Measurements from ENCODE around the gene NR4A1.

The NR4A1 gene

DNA sequence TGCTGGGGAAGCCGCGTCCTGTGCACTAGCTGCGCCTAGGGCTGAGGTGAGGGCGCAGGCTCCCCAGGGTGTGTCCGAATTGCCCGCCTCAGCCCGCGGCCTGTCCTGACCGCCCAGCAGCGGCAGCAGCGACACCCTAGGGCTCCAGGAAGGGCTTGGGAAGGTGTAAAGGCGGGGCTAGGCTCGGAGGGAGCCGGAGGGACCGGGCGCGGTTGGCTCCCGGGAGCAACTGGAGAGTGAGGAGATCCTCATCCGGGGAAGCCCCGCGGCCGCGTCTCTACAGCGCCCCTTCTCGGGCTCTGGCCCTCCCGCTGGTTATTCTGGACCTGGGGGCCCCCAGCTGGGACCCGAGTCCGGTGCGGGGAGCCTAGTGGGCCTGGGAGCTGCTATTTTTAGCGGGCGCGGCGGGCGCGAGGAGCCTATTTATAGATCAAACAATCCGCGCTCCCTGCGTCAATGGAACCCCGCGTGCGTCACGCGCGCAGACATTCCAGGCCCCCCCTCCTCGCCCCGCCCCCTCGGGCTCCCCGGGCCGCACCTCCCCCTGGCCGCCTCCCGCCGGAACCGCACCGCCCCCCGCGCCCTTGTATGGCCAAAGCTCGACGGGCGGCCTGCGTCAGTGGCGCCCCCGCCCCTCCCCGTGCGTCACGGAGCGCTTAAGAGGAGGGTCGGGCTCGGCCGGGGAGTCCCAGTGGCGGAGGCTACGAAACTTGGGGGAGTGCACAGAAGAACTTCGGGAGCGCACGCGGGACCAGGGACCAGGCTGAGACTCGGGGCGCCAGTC is at the start of gene NR4A1:
NR4A1 (plus strand) TSS at position 685 of the 784 bp plus-strand sequence. CDS start 2,887 bp downstream, outside the sequence.
- peak; percentile 98 to 99 for DNase-seq

DNA sequence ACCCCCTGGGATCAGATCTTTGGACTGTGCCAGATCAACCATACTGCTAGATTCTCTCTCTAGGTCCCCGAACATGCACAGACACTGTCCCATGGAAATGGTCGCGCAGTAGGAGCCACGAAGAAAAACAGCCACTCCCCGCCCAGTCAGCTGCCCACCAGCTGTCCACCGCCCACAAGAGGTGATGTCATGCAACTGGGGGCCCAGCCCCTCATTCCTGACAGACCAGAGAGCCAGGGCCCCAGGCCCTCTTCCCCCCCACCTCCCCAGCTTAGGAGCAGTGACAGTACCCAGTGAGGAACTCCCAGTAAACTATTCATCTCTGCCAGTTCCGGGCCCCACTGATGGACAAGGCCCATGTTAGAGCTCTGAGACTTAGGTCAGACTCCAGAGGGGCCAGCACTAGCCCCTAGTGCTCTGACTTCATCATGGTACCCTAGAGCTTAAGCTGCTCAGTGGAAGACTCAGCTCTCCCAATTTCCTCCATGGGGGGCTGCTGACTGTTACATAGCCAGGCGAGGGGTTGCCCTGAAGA is 48.2 kb upstream of the NR4A1 start:
- no peak for DNase-seq

DNA sequence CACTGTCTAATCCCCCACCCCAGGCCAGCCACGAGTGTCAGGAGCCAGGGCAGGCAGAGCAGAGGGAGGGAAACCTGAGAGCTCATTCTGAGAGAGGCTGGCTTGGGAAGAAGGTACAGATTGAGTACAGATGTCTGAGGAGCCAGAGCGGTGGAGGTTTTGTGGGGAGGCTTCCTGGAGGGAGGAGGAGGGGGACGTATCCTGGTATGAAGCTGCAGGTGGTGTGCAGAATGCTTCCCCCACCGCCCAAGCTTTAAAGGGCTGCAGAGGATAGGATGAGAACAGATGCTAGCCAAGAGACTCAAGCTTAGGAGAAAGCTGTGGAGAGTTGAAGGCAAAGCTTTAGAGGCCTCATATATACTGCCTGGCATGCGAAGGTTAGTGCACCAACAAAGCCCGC is 47.7 kb upstream of the NR4A1 start:
- DNase-seq, result no peak

DNA sequence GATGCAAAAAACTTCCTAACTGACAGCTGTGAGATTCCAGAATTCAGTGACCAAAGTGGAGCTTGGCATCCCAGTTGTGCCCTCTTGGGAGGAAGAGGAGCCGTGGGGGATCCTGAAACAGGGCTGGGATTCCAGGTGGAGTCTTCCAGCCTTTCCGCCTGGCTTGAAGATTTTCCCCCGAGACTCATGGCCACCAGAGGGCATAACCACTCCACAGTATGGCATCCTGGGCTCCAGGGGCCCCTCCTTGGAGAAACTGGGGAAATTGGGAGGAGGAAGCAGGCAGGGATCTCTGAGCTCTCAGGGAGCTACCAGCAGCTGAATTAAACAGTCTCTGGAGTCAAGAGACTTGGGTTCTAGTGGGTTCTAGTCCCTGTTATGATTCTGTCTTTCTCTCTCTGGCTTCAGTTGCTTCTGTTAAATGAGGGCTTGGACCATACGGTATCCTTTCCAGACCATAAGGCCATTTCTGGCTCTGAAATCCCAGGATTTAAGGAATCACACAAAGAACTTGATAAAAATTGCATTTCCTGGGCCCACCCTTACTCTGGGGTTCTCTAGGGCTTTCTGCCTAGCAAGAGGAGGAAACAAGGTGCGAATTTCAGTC is 47.1 kb upstream of the NR4A1 start:
- no peak for DNase-seq

DNA sequence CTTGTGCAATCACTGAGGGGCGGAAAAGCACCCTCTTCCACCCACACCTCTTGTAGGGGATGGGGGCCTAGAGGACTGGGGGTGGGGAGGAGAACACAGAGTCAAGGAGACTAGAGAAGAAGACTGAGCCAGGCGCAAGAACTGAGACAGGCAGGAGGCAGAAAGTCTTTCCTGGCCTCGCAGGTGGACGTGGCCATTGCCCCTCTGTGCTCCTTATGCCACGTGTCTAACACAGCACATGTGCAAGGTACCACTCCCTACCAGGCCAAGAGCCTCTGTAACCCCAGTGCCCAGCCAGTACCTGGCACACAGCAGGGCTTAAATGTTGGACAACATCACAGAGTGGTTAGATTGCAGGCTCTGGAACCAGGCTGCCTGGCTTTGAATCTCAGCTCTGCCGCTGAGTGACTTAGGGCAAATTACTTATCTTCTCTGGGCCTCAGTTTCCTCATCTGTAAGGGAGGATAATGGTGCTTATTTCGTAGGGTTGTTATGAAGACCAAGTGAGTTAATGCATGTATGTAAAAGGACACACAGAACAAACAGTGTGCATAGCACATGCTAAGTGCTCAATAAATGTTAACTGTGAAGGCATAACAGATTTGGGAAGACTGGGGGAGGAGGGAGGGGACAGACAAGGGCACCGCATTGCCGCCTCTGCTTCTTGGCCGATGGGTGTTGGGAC is 45.9 kb upstream of the NR4A1 start:
- DNase-seq, result no peak

DNA sequence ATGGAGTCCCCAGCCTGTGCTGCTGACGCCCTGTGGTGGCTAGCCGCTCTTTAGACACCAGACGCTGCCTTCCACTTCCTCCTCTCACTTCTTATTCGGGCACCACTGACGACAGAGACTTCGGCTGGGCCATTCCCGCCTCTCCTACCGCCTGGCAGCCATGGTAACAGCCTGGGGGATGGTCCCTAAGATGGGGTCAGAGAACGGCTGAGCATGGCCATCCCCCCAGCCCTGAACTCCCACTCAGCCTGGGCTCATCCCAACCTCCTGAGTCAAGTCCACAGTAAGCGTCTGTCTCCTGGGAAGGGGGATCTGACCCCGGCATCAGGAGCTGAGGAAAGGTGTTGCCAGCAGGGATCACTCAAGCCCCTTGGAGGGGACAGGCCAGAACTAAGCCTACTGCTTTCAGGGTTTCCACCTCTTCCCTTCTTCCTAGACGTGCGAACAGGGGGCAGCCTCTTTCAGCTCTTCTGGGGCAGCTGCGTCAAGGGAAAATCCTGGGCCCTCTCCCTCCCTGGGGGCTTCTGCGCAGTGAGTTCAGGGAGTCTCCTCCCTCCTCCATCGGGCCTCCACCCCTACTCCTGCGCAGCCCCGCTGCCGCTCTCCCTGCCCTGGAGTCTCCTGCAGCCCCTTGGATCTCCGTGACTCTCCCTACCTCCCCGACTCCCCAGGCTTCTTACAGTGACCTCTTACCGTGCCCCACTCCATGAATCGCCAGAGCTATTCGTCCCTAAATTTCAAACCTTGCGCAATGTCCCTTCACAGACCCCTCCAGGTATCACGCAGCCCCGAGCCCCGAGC is 45.1 kb upstream of the NR4A1 start:
- DNase-seq, result peak in 1 of 2 donors; percentile 88

DNA sequence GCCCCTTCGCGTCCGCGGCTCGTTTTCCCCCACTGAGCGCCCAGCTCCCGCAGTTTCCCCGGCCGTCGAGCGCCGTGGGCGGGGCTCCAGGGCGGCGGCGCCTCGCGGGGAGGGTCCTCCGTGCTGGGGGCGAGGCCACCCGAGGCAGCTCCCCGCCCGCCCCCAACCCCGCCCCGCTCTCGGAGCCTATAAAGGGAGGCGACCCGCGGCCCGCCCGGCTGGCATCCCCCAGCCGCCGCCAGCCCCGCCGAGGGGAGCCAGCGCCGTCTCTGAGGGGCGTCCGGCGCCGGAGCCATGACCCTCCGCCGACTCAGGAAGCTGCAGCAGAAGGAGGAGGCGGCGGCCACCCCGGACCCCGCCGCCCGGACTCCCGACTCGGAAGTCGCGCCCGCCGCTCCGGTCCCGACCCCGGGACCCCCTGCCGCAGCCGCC is 44.5 kb upstream of the NR4A1 start, which contains the start of gene TAMALIN:
TAMALIN (plus strand) TSS at position 221 of the 432 bp plus-strand sequence; CDS start at position 295, 74 bp downstream.
- peak; percentile 89 for DNase-seq

DNA sequence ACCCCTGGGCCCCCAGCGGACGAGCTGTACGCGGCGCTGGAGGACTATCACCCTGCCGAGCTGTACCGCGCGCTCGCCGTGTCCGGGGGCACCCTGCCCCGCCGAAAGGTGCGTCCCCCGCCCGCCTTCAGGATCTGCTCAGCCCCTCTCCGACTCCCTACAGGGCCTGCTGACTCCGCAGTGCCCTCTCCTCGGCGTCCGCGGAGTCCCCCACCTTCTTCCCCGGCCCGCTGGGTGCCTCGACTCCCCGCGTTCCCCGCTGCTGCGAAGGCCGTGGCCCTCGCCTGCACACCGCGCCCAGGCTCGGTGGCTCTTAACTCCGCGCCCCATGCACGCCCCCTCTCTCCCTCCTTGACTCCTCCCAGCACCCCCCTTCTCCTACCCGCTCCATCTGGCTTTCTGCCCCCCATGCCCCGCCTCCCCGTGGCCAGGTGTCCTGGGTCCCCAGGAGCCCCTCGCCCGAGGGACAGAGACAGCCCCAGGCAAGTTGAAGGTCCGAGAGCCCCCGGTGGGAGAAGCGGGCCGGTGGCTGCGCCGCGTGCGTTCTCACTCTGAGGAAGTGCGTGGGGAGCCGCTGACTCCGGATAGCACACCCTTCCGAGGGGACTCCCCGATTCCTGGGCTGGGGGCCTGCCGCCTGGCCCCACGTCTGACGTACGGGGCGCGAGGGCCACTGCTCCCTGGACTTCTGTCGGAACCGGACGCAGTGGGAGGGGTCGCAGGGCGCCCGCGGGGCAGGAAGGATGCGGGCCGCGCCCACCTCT is 43.9 kb upstream of the NR4A1 start:
- DNase-seq, result peak; percentile 72 to 85

DNA sequence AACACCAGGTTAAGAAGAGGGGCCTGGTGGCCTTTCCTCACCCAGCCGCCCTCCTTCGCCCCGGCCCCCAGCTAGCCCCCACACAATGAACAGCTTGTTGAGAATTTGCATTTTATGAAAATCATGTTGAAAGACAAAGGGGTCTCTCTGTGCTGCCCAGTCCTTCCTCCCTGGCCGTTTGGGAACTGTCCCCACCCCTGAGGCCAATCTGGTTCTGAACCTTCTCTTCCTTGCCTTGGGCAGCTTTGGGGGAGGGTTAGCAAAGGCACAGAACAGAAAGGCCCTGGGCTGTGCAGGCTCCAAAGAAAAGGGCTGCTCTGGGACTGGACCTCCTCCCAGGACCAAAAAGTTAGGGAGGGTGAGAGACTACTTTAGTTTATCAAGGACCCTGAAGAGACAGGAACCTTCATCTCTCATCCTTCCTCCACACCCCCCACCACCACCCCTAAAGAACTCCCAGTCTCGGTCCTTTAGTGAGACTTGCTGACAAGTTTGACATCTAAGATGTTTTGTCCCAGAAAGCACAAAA is 43.2 kb upstream of the NR4A1 start:
- DNase-seq, result no peak

DNA sequence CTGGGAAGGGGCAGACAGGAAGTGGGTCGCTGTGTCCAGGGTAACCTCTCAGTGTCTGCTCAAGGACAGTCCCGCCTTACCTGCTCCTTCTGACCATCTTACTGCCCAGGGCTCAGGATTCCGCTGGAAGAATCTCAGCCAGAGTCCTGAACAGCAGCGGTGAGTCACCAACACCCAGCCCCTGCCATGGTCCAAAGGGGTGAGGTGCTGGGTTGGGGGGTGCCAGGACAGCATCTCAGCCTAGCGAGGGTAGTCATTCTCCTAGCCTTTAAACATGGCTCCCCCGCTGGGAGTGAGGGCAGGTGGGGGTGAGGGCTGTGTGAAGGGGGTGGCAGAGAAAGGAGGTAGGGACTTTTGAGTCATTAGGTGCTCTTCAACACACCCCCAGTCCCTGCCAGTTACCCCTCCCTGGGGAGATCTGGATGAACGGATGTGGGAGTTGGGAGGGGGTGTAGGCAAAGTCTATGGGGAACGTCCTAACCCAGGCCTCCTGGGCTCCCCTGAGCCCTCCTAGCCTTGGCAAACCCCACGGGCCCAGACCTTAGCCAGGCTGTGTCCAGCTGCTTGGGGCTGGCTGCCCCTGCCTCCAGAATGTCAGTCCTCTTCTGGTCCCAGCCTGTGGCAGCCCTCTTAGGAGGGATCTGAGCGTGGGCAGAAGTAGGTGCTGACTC is 42.0 kb upstream of the NR4A1 start:
- no peak for DNase-seq

DNA sequence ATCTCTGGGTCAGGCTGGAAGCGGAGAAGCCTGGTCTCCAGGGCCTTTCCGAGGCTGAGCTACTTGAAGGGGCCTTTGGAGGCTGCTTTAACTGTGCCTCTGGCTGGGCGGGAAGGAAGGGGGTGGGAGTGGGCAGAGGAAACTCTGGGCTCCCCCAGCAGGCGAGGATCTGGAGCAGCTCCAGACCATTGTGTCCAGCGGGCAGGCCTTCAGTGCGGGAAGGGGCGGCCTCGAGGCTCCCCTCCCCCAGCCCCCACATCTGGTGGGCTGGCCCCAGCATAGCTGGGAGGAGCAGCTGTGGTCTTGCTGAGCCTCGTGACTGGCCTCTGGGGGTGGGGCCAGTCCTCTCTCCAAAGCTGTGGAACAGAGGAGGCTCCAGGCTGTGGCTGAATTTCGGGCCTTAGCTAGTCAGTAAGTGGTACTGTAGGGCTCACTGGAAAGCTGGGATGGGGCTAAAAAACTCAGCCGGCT is 41.1 kb upstream of the NR4A1 start:
- DNase-seq, result no peak

DNA sequence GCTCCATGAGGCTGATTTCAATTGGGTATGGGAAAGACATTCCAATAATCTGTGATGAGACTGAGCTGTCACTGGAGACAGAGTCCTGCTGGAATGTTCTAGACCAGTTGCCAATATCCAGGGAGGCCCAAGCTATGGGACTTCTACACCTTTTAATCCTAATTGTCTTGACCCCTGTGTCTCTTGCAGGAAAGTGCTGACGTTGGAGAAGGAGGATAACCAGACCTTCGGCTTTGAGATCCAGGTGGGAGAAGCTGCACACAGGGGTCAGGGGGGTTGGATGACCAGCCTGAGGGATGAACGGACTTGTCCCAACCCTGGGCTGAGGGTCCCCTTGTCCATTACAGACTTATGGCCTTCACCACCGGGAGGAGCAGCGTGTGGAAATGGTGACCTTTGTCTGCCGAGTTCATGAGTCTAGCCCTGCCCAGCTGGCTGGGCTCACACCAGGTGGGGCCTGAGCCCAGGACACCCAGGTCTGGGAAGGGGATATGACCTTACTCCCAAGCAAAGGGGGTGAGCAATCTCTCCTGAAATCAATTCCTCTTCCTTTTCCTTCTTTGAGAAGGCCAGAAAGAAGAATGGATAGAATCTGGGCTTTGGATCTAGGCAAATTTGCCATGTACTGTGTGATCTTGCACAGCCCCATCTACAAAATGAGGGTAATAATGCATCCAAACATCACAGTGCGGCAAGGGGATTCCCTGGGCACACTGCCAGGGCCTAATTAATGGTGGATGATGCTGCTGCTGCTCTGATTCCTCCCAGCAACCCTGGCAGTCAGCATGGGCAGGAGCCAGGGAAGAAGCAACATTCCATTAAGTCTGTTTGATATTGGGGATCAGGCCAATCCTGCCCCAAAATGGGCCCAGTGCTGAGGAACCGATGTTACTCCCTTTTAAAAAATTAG is 40.3 kb upstream of the NR4A1 start:
- DNase-seq, result no peak

DNA sequence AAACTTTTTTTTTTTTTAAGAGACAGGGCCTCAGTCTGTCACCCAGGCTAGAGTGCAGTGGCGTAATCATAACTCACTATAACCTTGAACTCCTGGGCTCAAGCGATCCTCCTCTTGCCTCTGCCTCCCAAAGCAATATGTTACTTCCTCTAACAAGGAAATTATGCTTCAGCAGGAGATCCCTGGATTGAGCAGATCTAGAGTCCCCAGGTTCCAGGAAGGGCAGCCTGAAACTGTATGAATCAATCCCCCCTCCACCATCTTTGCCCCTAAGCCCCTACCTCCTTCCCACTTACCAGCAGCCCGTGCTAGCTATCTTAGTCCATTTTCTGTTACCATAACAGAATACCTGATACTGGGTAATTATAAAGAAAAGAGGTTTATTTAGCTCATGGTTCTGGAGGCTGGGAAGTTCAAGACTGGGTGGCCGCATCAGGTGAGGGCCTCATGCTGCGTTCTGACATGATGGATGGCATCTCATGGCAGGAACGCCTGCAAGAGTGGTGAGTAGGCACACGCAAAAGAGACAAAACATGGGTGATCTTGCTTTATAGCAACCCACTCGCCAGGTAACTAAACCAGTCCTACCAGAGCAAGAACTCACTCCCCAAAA is 39.5 kb upstream of the NR4A1 start:
- no peak for DNase-seq

DNA sequence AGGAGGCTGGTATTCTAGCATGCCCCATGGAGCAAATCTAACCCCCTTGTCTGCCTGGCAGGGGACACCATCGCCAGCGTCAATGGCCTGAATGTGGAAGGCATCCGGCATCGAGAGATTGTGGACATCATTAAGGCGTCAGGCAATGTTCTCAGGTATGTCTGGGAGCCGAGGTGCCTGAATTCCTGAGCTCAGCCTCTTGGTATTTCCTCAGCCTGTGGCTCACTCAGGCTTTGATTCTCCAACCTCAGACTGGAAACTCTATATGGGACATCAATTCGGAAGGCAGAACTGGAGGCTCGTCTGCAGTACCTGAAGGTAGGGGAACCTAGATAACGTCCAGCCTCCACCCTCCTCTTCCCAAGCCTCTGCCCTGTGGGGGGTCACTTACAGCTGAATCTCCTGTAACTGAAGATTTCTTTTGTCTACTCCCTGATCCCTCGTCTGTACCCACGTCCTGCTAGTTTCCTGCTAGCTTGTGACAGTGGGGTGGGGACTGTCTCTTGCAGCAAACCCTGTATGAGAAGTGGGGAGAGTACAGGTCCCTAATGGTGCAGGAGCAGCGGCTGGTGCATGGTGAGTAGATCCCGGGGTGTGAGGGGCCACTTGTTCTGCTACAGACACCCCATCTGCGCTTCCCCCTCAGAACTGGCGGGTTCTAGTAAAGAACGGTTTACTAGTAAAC is 37.5 kb upstream of the NR4A1 start:
- DNase-seq, result no peak

DNA sequence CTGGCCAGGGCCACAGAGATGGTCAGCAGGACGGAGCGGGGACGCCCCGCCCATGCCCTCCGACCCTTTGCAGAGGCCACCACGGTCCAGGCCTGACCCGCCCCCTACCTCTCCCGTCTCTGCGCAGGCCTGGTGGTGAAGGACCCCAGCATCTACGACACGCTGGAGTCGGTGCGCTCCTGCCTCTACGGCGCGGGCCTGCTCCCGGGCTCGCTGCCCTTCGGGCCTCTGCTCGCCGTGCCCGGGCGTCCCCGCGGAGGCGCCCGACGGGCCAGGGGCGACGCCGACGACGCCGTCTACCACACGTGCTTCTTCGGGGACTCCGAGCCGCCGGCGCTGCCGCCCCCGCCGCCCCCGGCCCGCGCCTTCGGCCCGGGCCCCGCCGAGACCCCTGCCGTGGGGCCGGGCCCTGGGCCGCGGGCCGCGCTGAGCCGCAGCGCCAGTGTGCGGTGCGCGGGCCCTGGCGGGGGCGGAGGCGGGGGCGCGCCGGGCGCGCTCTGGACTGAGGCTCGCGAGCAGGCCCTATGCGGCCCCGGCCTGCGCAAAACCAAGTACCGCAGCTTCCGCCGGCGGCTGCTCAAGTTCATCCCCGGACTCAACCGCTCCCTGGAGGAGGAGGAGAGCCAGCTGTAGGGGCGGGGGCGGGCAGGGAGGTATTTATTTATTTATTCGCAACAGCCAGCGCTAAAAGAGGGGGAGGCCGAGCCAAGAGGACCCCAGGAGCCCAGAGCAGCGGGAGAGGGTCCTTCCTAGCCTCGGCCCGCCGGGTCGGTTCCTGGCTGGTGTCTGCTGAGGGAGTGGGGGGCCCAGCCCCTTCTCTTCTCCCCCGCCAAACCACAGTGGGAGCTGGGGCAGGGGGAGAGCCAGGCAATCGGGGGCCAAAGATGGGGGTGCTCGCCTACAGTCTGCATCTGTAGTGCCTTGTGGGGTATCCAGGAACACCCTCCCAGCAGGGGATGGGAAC is 36.4 kb upstream of the NR4A1 start:
- DNase-seq, result no peak

DNA sequence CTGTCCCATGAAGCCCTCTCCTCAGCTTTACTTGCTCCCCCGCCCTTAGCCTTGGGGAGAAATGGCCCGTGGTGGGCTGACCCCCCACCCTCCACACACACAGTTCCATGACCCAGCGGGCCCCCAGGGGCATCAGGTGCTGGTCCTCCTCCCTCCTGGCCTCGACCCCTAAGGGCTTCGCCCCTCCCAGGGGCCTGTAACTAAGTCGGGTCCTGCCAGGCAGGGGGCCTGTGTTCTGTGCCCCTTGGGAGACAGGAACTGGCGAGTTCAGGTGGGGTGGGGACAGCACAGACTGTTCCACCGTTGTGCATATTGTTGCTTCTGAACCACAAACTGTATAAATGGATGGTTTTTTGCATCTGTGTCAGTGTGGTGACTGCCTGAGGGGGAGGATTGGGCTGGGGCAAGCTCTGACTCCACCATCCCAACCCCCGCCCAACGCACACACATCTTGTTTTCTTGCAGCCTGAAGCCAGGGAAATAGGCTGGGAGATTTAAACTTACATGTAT is 35.7 kb upstream of the NR4A1 start:
- no peak for DNase-seq

DNA sequence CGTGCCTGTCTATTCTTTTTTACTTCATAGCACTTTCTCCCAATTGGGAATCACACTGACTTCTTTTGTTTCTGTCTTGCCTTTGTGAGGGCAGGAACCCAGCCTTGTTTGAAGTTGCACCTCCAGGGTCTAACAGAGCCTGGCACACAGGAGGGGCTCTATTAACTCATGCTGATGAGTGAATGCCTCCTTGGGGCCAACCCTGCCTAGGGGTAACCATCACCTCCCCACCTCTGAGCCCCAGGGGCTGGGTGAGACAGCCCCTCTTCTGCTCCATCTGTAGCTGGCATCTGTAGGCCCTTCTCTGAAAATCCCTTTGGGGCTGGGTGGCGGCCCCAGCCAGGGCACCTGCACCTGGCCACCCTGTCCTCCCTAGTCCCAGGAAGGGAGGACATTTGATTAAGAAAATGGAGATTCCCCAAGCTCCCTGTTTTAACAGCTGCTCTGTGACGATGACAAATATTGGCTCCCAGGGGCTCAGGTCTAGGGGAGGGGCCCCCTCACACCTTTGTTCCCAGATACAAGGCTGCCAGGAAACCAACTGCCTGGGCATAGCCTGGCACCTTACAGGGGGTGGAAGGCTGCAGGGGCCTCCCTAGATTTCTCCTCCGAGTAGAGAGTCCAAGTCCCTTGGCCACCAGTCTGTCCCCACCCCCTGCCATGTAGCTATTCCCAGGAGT is 32.7 kb upstream of the NR4A1 start:
- DNase-seq, result no peak

Data from CD4-positive, alpha-beta T cell treated with Interleukin-1 beta for 1 hour (primary cell).